ENCODE data around the gene SMARCA4.

- TF ChIP-seq CTCF (conservative IDR thresholded peaks at IDR 0.05; ENCODE audit: low read length) (no peak), EZH2phosphoT487 (IDR thresholded peaks at IDR 0.05; ENCODE audit: borderline replicate concordance) (no peak)
Observed at GRCh38 chr19:11005521-11005920, 44.7 kb downstream of the SMARCA4 start.

All from Loucy (cell line).